HG03460 (cell line): ENCODE results near the gene SP8.
A peak's percentile ranks its signal among the peaks of the same experiment; 100 is the strongest.

Source experiments
- ATAC-seq: cut with Tn5 transposase; IDR thresholded peaks from one replicate; pipeline ENCODE4 v1.9.1; 2021; ENCODE audit not compliant: unreplicated experiment

Gene SP8

GRCh38 chr7:20776214-20776911 is 10.3 kb downstream of the SP8 start:
- ATAC-seq, result no peak

- no peak for ATAC-seq
Measured at GRCh38 chr7:20754001-20754400, 32.7 kb downstream of the SP8 start.

GRCh38 chr7:20749906-20750305 is 36.8 kb downstream of the SP8 start:
- ATAC-seq, result no peak

- ATAC-seq, result no peak
Measured at GRCh38 chr7:20748853-20749252, 37.8 kb downstream of the SP8 start.

- no peak for ATAC-seq
Measured at GRCh38 chr7:20747001-20747400, 39.7 kb downstream of the SP8 start.

GRCh38 chr7:20745702-20746101 is 41.0 kb downstream of the SP8 start:
- ATAC-seq, result no peak

- ATAC-seq, result no peak
Measured at GRCh38 chr7:20744954-20745446, 41.7 kb downstream of the SP8 start.

- no peak for ATAC-seq
Measured at GRCh38 chr7:20742913-20743312, 43.8 kb downstream of the SP8 start.

- ATAC-seq, result peak; percentile 59
Measured at GRCh38 chr7:20741801-20742200, 44.9 kb downstream of the SP8 start.

GRCh38 chr7:20738518-20739481 is 47.9 kb downstream of the SP8 start:
- no peak for ATAC-seq

- ATAC-seq, result no peak
Measured at GRCh38 chr7:20737840-20738448, 48.7 kb downstream of the SP8 start.

- ATAC-seq, result no peak
Measured at GRCh38 chr7:20735346-20736065, 51.2 kb downstream of the SP8 start.
